Endothelial cell of umbilical vein (primary cell): ENCODE results near the gene IGSF6. TPM values are rescaled to one million over a fixed set of nuclear protein-coding genes. Genes with fewer than 3 reads are reported as not detected.

ENCODE experiments used
- BruUV-seq: library from RNA; stranded (reverse); fragments of 400-500 nt; replicated peaks from 2 replicates; lab custom pipeline; 2021; lab: Mats Ljungman, UMichigan
- CTCF ChIA-PET: fragments of 300-600, 350-600 bp; sonication (Branson Sonifier 250); formaldehyde crosslinking; loops from one replicate; lab custom pipeline; 2021; ENCODE audit warnings: antibody characterized with exemption, inconsistent platforms; lab: Charles Lee
- POLR2A ChIA-PET: fragments of 300-600, 350-600 bp; sonication (Branson Sonifier 250); formaldehyde crosslinking; loops from one replicate; lab custom pipeline; 2021; ENCODE audit warnings: antibody characterized with exemption, inconsistent platforms; lab: Charles Lee
- DNase-seq: peaks from one replicate; pipeline ENCODE4 v3.0.0-alpha.2; 2011; ENCODE audit warnings: low read depth, low spot score
- FAIRE-seq: peaks from 2 replicates; lab custom pipeline; 2011; peaks lifted over from hg19 to GRCh38; lab: Jason Lieb, UNC
- H2AFZ ChIP-seq: 2 replicates; pipeline ENCODE4 v1.6.0; 2012; ENCODE audit warnings: low read depth, low read length, control low read depth, inconsistent platforms
- H3K27ac ChIP-seq: 2 replicates; pipeline ENCODE4 v1.5.1; 2011; ENCODE audit warnings: low read depth, mild to moderate bottlenecking, control low read depth, low read length, moderate library complexity; ENCODE audit not compliant: insufficient read depth
- H3K27me3 ChIP-seq, 2 experiments: 2 replicates each; pipeline versions ENCODE4 v1.6.0 to v1.6.1; 2011; ENCODE audit warnings: low read length in 2 of 2, mixed read lengths in 1 of 2; ENCODE audit not compliant: control insufficient read depth in 2 of 2, insufficient read depth in 2 of 2
- H3K36me3 ChIP-seq, 2 experiments: 2 replicates in 1 of 2; 3 replicates in 1 of 2; pipeline ENCODE4 v1.5.1; 2011; ENCODE audit warnings: low read length in 2 of 2, mild to moderate bottlenecking in 1 of 2, moderate library complexity in 1 of 2; ENCODE audit not compliant: control insufficient read depth in 2 of 2, insufficient read depth in 2 of 2; ENCODE audit errors: extremely low read depth in 1 of 2
- H3K4me1 ChIP-seq: 3 replicates; pipeline ENCODE4 v1.5.1; 2011; ENCODE audit warnings: mild to moderate bottlenecking, low read length; ENCODE audit not compliant: control insufficient read depth, insufficient read depth; ENCODE audit errors: extremely low read depth
- H3K4me2 ChIP-seq: 2 replicates; pipeline ENCODE4 v1.6.1; 2011; ENCODE audit warnings: low read length, control low read depth, mixed read lengths; ENCODE audit not compliant: insufficient read depth
- H3K4me3 ChIP-seq, 3 experiments: fragments of 200-600 bp in 1 of 3; sonication (generic), shearing (Covaris generic) in 1 of 3; replicated peaks in 1 of 3; 2 replicates each; pipeline ENCODE4 v1.5.1; 2011 to 2016; ENCODE audit warnings: control low read depth in 3 of 3, low read length in 3 of 3, mild to moderate bottlenecking in 2 of 3, inconsistent platforms in 1 of 3, low read depth in 1 of 3, moderate library complexity in 1 of 3; ENCODE audit not compliant: insufficient read depth in 1 of 3
- H3K79me2 ChIP-seq: 2 replicates; pipeline ENCODE4 v1.6.0; 2012; ENCODE audit warnings: low read length, inconsistent platforms; ENCODE audit not compliant: control insufficient read depth, insufficient read depth
- H3K9ac ChIP-seq: replicated peaks from 2 replicates; pipeline ENCODE3; 2011; ENCODE audit warnings: low read length, control low read depth; ENCODE audit not compliant: insufficient read depth; ENCODE audit errors: extremely low read depth
- H3K9me1 ChIP-seq: replicated peaks from 3 replicates; pipeline ENCODE4 v1.6.0; 2011; ENCODE audit warnings: mild to moderate bottlenecking, low read length; ENCODE audit not compliant: control insufficient read depth, insufficient read depth; ENCODE audit errors: extremely low read depth
- H3K9me3 ChIP-seq: replicated peaks from 2 replicates; pipeline ENCODE4 v1.5.1; 2012; ENCODE audit warnings: low read length, inconsistent platforms; ENCODE audit not compliant: control insufficient read depth, insufficient read depth
- H4K20me1 ChIP-seq: replicated peaks from 2 replicates; pipeline ENCODE3; 2011; ENCODE audit warnings: mild to moderate bottlenecking, low read length; ENCODE audit not compliant: control insufficient read depth, insufficient read depth; ENCODE audit errors: extremely low read depth
- CTCF ChIP-seq, 2 donors: IDR thresholded peaks; 1 replicate in 1 of 2; 2 replicates in 1 of 2; pipeline ENCODE4 v1.5.1; 2011; ENCODE audit warnings: low read length in 2 of 2, mild to moderate bottlenecking in 2 of 2, moderate library complexity in 2 of 2, control low read depth in 1 of 2, inconsistent platforms in 1 of 2, low read depth in 1 of 2; ENCODE audit not compliant: insufficient read depth in 1 of 2; ENCODE audit errors: extremely low read depth in 1 of 2
- EZH2 ChIP-seq: IDR thresholded peaks from 2 replicates; pipeline ENCODE4 v1.6.1; 2012; ENCODE audit warnings: borderline replicate concordance, low read depth, mild to moderate bottlenecking, moderate library complexity, low read length, inconsistent platforms; ENCODE audit not compliant: severe bottlenecking
- GATA2 ChIP-seq: IDR thresholded peaks from 2 replicates; pipeline ENCODE4 v1.7.0; 2011; ENCODE audit warnings: low read depth, mild to moderate bottlenecking, moderate library complexity, mixed read lengths, low read length; ENCODE audit not compliant: insufficient read length, insufficient read depth
- MAX ChIP-seq: IDR thresholded peaks from 2 replicates; pipeline ENCODE4 v1.6.1; 2011; ENCODE audit not compliant: insufficient read depth, insufficient read length
- MYC ChIP-seq: IDR thresholded peaks from one replicate; pipeline ENCODE4 v1.6.1; 2011; ENCODE audit warnings: mild to moderate bottlenecking, low read depth, low read length
- POLR2AphosphoS5 ChIP-seq: IDR thresholded peaks from 2 replicates; pipeline ENCODE4 v1.6.1; 2012; ENCODE audit warnings: low read depth, mild to moderate bottlenecking, control low read depth, low read length, moderate library complexity; ENCODE audit not compliant: insufficient read depth
- dilution Hi-C: fragments of 300-500 bp; cut with MboI; formaldehyde crosslinking; loops from one replicate; pipeline ENCODE4 v1.15.0; 2019; ENCODE audit warnings: low sequenced_read_pairs; ENCODE audit not compliant: extremely low pct_ligation_motif_present
- intact Hi-C: fragments of 100-400 bp; cut with micrococcal nuclease; formaldehyde crosslinking; loops from one replicate; pipeline ENCODE4 v1.10.0; 2022
- polyA plus RNA-seq, 4 experiments: library from polyadenylated mRNA; depleted of rRNA in 3 of 4; stranded (reverse) in 3 of 4; unstranded in 1 of 4; fragments of >200 nt; gene quantifications; 2 replicates each; pipeline versions ENCODE4 v1.2.1 to v1.2.3, GENCODE V29; 2011 to 2012; ENCODE audit warnings: missing spikeins in 1 of 4
- total RNA-seq: library from RNA; stranded (reverse); gene quantifications from 2 replicates; pipeline ENCODE4 v1.2.3, GENCODE V29; 2021

IGSF6 gene
- total and polyA plus RNA-seq, 2 donors (not counting 3 experiments of a cell fraction or from before 2014, with no cell fraction given) = not detected

GRCh38 chr16:21622545-21622944, 29.9 kb downstream of the IGSF6 start:
- no peak overlapping the region for H3K9ac ChIP-seq
- no peaks in the 10 kb centered on the region for H3K27me3 ChIP-seq
- no TSS peak for BruUV-seq
- no peak overlapping the region for H2AFZ ChIP-seq
- dilution Hi-C loops = no loop called here
- H3K27ac ChIP-seq = no peak overlapping the region
- intact Hi-C loops = loop anchor here (10.0 kb wide), 1 partner anchor 1442 kb away; no protein-coding TSS in a partner anchor
- FAIRE-seq = no peak
- no peak overlapping the region for H3K4me3 ChIP-seq
- no peak for TF ChIP-seq MYC
- no peak for TF ChIP-seq POLR2AphosphoS5
- no peak for TF ChIP-seq CTCF (IDR thresholded peaks at IDR 0.05; ENCODE audit: extremely low read depth in 1 of 2, insufficient read depth in 1 of 2, low read depth in 1 of 2, low read length in 2 of 2)
- no peak for TF ChIP-seq MAX
- H3K4me1 ChIP-seq = peaks cover 14% of the 10 kb centered on the region
- peaks cover 6% of the 10 kb centered on the region for H3K79me2 ChIP-seq
- no peaks in the 10 kb centered on the region for H3K9me3 ChIP-seq
- POLR2A ChIA-PET = no interaction called here
- H3K4me2 ChIP-seq = no peak overlapping the region
- peaks cover 2 to 4% of the 10 kb centered on the region in 2 experiments for H3K36me3 ChIP-seq
- no peaks in the 10 kb centered on the region for H3K9me1 ChIP-seq
- DNase-seq = no peak
- CTCF ChIA-PET = interaction anchor here (1.2 kb wide), 1 partner anchor 9 kb away, joined by 3 read pairs; no protein-coding TSS in a partner anchor
- H4K20me1 ChIP-seq = no peaks in the 10 kb centered on the region

- Histone ChIP-seq H2AFZ (no peak overlapping the region), H3K9ac (no peak overlapping the region), H3K79me2 (peaks cover 17% of the 10 kb centered on the region), H3K4me2 (no peak overlapping the region), H3K27ac (no peak overlapping the region), H3K4me1 (no peaks in the 10 kb centered on the region), H3K9me1 (no peaks in the 10 kb centered on the region), H3K9me3 (no peaks in the 10 kb centered on the region), H4K20me1 (no peaks in the 10 kb centered on the region), H3K36me3 (peaks cover 2 to 7% of the 10 kb centered on the region in 2 experiments), H3K4me3 (no peak overlapping the region), H3K27me3 (no peaks in the 10 kb centered on the region)
- FAIRE-seq (no peak), DNase-seq (no peak)
- dilution Hi-C loops = no loop called here
- CTCF ChIA-PET = interaction anchor here (0.6 to 1.9 kb wide), 4 partner anchors 17 to 1462 kb away, joined by 3 to 7 read pairs (median 3); no protein-coding TSS in a partner anchor
- no TSS peak for BruUV-seq
- TF ChIP-seq EZH2 (no peak), GATA2 (no peak), CTCF (IDR thresholded peaks at IDR 0.05; ENCODE audit: extremely low read depth in 1 of 2, insufficient read depth in 1 of 2, low read depth in 1 of 2, low read length in 2 of 2) (no peak)
- POLR2A ChIA-PET = no interaction called here
- intact Hi-C loops = loop anchor here (10.0 kb wide), 1 partner anchor 1444 kb away; no protein-coding TSS in a partner anchor
Measured at GRCh38 chr16:21620592-21620991, 31.8 kb downstream of the IGSF6 start.
